HepG2 (cell line): Measurements from ENCODE around the gene CPNE5. TPM values are rescaled to one million over a fixed set of nuclear protein-coding genes. Genes with fewer than 3 reads are reported as not detected.

ENCODE experiments used
- ATAC-seq: fragments of 200-7000 bp; cut with Tn5 transposase; 3 replicates; pipeline ENCODE4 v1.9.1; 2020; ENCODE audit warnings: mild to moderate bottlenecking, moderate library complexity
- BruUV-seq: library from RNA; stranded (reverse); fragments of 400-500 nt; replicated peaks from 2 replicates; lab custom pipeline; 2021; lab: Mats Ljungman, UMichigan
- CTCF ChIA-PET: fragments of 300-600 bp; formaldehyde crosslinking; extraction: SDS; loops from one replicate; lab custom pipeline; 2021; ENCODE audit warnings: low total read pairs, inconsistent platforms, low intra/inter-chr PET ratio; lab: Yijun Ruan, JAX
- POLR2A ChIA-PET: fragments of 350-600 bp; sonication (Branson Sonifier 250); formaldehyde crosslinking; loops from one replicate; lab custom pipeline; 2020; ENCODE audit warnings: antibody characterized with exemption, inconsistent platforms; lab: Yijun Ruan, JAX
- DNase-seq: peaks from one replicate; pipeline ENCODE4 v3.0.0-alpha.2; 2015; ENCODE audit warnings: low spot score
- FAIRE-seq: peaks from 3 replicates; lab custom pipeline; 2011; peaks lifted over from hg19 to GRCh38; lab: Jason Lieb, UNC
- H2AFZ ChIP-seq: one replicate; pipeline ENCODE4 v1.6.1; 2011; ENCODE audit warnings: low read length, inconsistent platforms
- H3K27ac ChIP-seq: fragments of 300-600 bp; 3 replicates; pipeline ENCODE4 v1.8.0; 2011; ENCODE audit warnings: mixed run types, mild to moderate bottlenecking, mixed read lengths, low read length, inconsistent platforms; ENCODE audit not compliant: insufficient read depth; ENCODE audit errors: extremely low read length
- H3K27me3 ChIP-seq, 2 experiments: fragments of 200-600 bp in 1 of 2; 2 replicates in 1 of 2; 3 replicates in 1 of 2; pipeline versions ENCODE4 v1.6.0 to v1.8.0; 2011; ENCODE audit warnings: low read length in 2 of 2, mild to moderate bottlenecking in 2 of 2, moderate library complexity in 2 of 2, inconsistent platforms in 1 of 2; ENCODE audit not compliant: insufficient read depth in 2 of 2, control insufficient read depth in 1 of 2
- H3K36me3 ChIP-seq, 2 experiments: fragments of 200-600 bp in 1 of 2; replicated peaks in 1 of 2; 2 replicates in 1 of 2; 3 replicates in 1 of 2; pipeline versions ENCODE4 v1.5.1 to v1.8.0; 2011; ENCODE audit warnings: low read length in 2 of 2, inconsistent platforms in 1 of 2; ENCODE audit not compliant: insufficient read depth in 2 of 2, control insufficient read depth in 1 of 2
- H3K4me1 ChIP-seq: 2 replicates; pipeline ENCODE4 v1.5.1; 2012; ENCODE audit warnings: low read length, inconsistent platforms; ENCODE audit not compliant: insufficient read depth
- H3K4me2 ChIP-seq: 2 replicates; pipeline ENCODE4 v1.6.0; 2011; ENCODE audit warnings: low read depth, low read length, inconsistent platforms
- H3K4me3 ChIP-seq, 3 experiments: fragments of 200-600 bp in 1 of 3; sonication (generic), shearing (Covaris generic) in 1 of 3; replicated peaks in 1 of 3; 2 replicates each; pipeline ENCODE4 v1.5.1; 2011 to 2016; ENCODE audit warnings: low read length in 3 of 3, inconsistent platforms in 2 of 3, low read depth in 2 of 3, mild to moderate bottlenecking in 2 of 3, control low read depth in 1 of 3, mixed read lengths in 1 of 3; ENCODE audit not compliant: insufficient read depth in 1 of 3
- H3K79me2 ChIP-seq: one replicate; pipeline ENCODE4 v1.6.1; 2011; ENCODE audit warnings: low read length, inconsistent platforms; ENCODE audit not compliant: insufficient read depth
- H3K9ac ChIP-seq: 2 replicates; pipeline ENCODE4 v1.6.0; 2011; ENCODE audit warnings: mild to moderate bottlenecking, low read depth, low read length, inconsistent platforms; ENCODE audit not compliant: insufficient read depth
- H3K9me3 ChIP-seq: 2 replicates; pipeline ENCODE4 v1.5.1; 2012; ENCODE audit warnings: mild to moderate bottlenecking, low read length
- H4K20me1 ChIP-seq: 2 replicates; pipeline ENCODE4 v1.6.0; 2011; ENCODE audit warnings: inconsistent platforms, mild to moderate bottlenecking, low read length, moderate library complexity; ENCODE audit not compliant: insufficient read depth
- PAX8 ChIP-seq: sonication (generic); formaldehyde crosslinking; IDR thresholded peaks from 2 replicates; pipeline ENCODE4 v1.8.0; 2022; ENCODE audit warnings: mild to moderate bottlenecking, missing genetic modification reagents, borderline replicate concordance
- XBP1 ChIP-seq: sonication (generic); formaldehyde crosslinking; IDR thresholded peaks from 2 replicates; pipeline ENCODE4 v1.5.0; 2020; ENCODE audit warnings: missing genetic modification reagents
- YEATS4 ChIP-seq: sonication (generic); formaldehyde crosslinking; IDR thresholded peaks from 2 replicates; pipeline ENCODE4 v1.4.0; 2020; ENCODE audit warnings: missing genetic modification reagents, borderline replicate concordance
- ZFP82 ChIP-seq: sonication (generic); formaldehyde crosslinking; IDR thresholded peaks from 2 replicates; pipeline ENCODE4 v1.5.1; 2020; ENCODE audit warnings: mild to moderate bottlenecking, missing genetic modification reagents, borderline replicate concordance
- ZNF724P ChIP-seq: sonication (generic); formaldehyde crosslinking; IDR thresholded peaks from 2 replicates; pipeline ENCODE4 v1.8.0; 2022; ENCODE audit warnings: missing genetic modification reagents, borderline replicate concordance
- WGBS: methylation state at CpG from one replicate; pipeline ENCODE4 v1.1.6; 2017; ENCODE audit warnings: low lambda C conversion rate; 5-methylcytosine and 5-hydroxymethylcytosine counted together
- in situ Hi-C: cut with HindIII; loops from 2 replicates; pipeline ENCODE4 v1.10.0; 2017; ENCODE audit warnings: low pct_unique_long_range_greater_than_20kb; ENCODE audit not compliant: extremely low pct_ligation_motif_present
- intact Hi-C: fragments of 100-400 bp; cut with micrococcal nuclease; formaldehyde crosslinking; loops from one replicate; pipeline ENCODE4 v1.10.0; 2022; ENCODE audit not compliant: unreplicated experiment
- polyA plus RNA-seq, 8 experiments: library from polyadenylated mRNA; depleted of rRNA in 3 of 8; stranded (reverse) in 7 of 8; unstranded in 1 of 8; fragments of >200 nt; fragmentation: Illumina TruSeq in 4 of 8; extraction: Trizol in 4 of 8; gene quantifications; 2 replicates each; pipeline versions ENCODE4 v1.2.1 to v1.2.3, GENCODE V29; 2011 to 2016; ENCODE audit warnings: low read depth in 4 of 8, missing spikeins in 1 of 8, mixed read lengths in 1 of 8; ENCODE audit not compliant: insufficient read depth in 1 of 8
- total RNA-seq, 5 experiments: library from RNA; depleted of rRNA; stranded (reverse); fragments of >200 nt; fragmentation: Illumina TruSeq; extraction: Trizol; gene quantifications; 2 replicates each; pipeline ENCODE4 v1.2.3, GENCODE V29; 2016; ENCODE audit warnings: low read depth in 1 of 5
- TF ChIP-seq, protein P1 (sequence below): sonication (generic); formaldehyde crosslinking; IDR thresholded peaks from 2 replicates; pipeline ENCODE4 v1.4.0; 2020; ENCODE audit warnings: missing genetic modification reagents
- TF ChIP-seq, protein P2 (sequence below): sonication (generic); formaldehyde crosslinking; IDR thresholded peaks from 2 replicates; pipeline ENCODE4 v1.5.0; 2020; ENCODE audit warnings: missing genetic modification reagents

Gene CPNE5
- total and polyA plus RNA-seq, 2 of the 13 experiments (the other 11 are each of a cell fraction or from before 2014, with no cell fraction given): 0.16 TPM; not detected in 1

DNA sequence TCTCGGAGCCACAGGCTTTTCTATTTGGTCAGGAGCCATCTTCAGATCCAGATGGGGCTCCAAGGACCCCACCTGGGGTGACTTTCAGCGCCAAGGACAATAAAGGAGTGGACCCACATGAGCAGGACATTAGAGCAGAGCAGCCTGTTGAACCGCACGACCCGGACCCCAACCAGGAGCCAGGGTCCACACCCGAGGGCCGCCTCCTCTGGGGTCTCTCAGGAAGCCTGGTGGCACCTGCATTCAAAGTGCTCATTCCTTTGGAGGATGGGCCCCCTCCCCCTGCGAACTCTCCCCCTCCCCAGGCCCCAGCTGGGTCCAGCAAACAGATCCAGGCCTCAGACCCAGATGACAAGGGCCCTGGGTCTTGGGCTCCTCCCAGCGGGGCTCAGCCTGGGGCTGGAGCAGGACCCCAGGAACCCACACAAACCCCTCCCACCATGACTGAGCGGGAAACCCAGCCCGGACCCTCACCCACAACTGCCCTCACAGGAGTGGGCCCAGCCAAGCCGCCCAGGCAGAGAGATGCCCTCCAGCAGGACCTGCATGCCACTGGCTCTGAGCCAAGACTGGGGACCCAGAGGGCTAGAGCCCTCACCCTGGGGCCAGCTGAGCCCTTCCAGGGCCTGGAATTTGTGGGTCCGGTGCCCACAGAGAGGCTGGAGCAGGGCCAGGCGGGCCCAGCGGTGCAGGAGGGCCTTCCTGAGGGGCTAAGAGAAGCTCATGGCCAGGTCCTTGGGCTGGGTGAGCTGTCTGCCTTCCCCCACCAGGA lies 117.7 kb downstream of the CPNE5 start:
- WGBS: 13% methylated on average over 4 of the region's 15 CpGs
- intact Hi-C loops (loop anchor here (5.0 kb wide), 1 partner anchor 39 kb away; no protein-coding TSS in a partner anchor), in situ Hi-C loops (loop anchor here (5.0 kb wide), 1 partner anchor 99 kb away; no protein-coding TSS in a partner anchor)
- H3K9me3 ChIP-seq: no peaks in the 10 kb centered on the region
- DNase-seq (no peak), FAIRE-seq (no peak), ATAC-seq (no peak)
- H4K20me1 ChIP-seq: no peaks in the 10 kb centered on the region
- POLR2A ChIA-PET: no interaction called here
- no peaks in the 10 kb centered on the region for H3K79me2 ChIP-seq
- H3K4me3 ChIP-seq: no peak overlapping the region
- no peak overlapping the region for H3K4me2 ChIP-seq
- CTCF ChIA-PET: no interaction called here
- no peaks in the 10 kb centered on the region for H3K4me1 ChIP-seq
- H2AFZ ChIP-seq: no peak overlapping the region
- TF ChIP-seq ZNF724P (CRISPR knock-in tag): no peak
- no peak for TF ChIP-seq YEATS4
- TF ChIP-seq PAX8: no peak
- TF ChIP-seq, protein P1, sequence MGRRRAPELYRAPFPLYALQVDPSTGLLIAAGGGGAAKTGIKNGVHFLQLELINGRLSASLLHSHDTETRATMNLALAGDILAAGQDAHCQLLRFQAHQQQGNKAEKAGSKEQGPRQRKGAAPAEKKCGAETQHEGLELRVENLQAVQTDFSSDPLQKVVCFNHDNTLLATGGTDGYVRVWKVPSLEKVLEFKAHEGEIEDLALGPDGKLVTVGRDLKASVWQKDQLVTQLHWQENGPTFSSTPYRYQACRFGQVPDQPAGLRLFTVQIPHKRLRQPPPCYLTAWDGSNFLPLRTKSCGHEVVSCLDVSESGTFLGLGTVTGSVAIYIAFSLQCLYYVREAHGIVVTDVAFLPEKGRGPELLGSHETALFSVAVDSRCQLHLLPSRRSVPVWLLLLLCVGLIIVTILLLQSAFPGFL: no peak
- no peak for TF ChIP-seq ZFP82 (CRISPR knock-in tag)
- no peak for TF ChIP-seq XBP1 (CRISPR knock-in tag)
- TF ChIP-seq, protein P2, sequence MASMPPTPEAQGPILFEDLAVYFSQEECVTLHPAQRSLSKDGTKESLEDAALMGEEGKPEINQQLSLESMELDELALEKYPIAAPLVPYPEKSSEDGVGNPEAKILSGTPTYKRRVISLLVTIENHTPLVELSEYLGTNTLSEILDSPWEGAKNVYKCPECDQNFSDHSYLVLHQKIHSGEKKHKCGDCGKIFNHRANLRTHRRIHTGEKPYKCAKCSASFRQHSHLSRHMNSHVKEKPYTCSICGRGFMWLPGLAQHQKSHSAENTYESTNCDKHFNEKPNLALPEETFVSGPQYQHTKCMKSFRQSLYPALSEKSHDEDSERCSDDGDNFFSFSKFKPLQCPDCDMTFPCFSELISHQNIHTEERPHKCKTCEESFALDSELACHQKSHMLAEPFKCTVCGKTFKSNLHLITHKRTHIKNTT (CRISPR knock-in tag): no peak
- no TSS peak for BruUV-seq
- H3K27ac ChIP-seq: no peak overlapping the region
- no peaks in the 10 kb centered on the region for H3K36me3 ChIP-seq
- no peak overlapping the region for H3K9ac ChIP-seq
- peaks cover 9 to 58% of the 10 kb centered on the region in 2 experiments; a peak in 4 of 5 replicates for H3K27me3 ChIP-seq
